Natural killer cell treated with Interleukin-12 subunit alpha and Interleukin-12 subunit beta and Interleukin-15 and Interleukin-18, amount 100 ng/mL, for 72 hours (primary cell): ENCODE data around the gene AK8. TPM values are rescaled to one million over a fixed set of nuclear protein-coding genes. Genes with fewer than 3 reads are reported as not detected.

ENCODE experiments used
- ATAC-seq, 2 donors: fragments of 150-1000 bp; cut with Tn5 transposase in 1 of 2; sonication (Bioruptor Pico), chemical (Tn5 transposase) in 1 of 2; 2 replicates each; pipeline ENCODE4 v1.10.0; 2021
- DNase-seq: peaks from one replicate; pipeline ENCODE4 v3.0.0; 2022; ENCODE audit warnings: low spot score
- H3K27ac Mint-ChIP-seq, 2 donors: 1 replicate in 1 of 2; 2 replicates in 1 of 2; pipeline ENCODE4 v1.8.0; 2022; ENCODE audit warnings: mixed read lengths in 2 of 2, mild to moderate bottlenecking in 1 of 2, moderate library complexity in 1 of 2
- H3K27me3 Mint-ChIP-seq, 2 donors: 1 replicate in 1 of 2; 2 replicates in 1 of 2; pipeline ENCODE4 v1.8.0; 2022; ENCODE audit warnings: mixed read lengths in 2 of 2
- H3K36me3 Mint-ChIP-seq: one replicate; pipeline ENCODE4 v1.8.0; 2022; ENCODE audit warnings: mixed read lengths
- H3K4me1 Mint-ChIP-seq, 2 donors: 1 replicate in 1 of 2; 2 replicates in 1 of 2; pipeline ENCODE4 v1.8.0; 2022; ENCODE audit warnings: low read depth in 2 of 2, mixed read lengths in 2 of 2, mild to moderate bottlenecking in 1 of 2
- H3K4me3 Mint-ChIP-seq: one replicate; pipeline ENCODE4 v1.8.0; 2022; ENCODE audit warnings: mixed read lengths
- H3K9me3 Mint-ChIP-seq: 2 replicates; pipeline ENCODE4 v1.8.0; 2022; ENCODE audit warnings: mixed read lengths
- total RNA-seq, 2 donors: library from RNA; stranded (reverse); gene quantifications; one replicate each; pipeline ENCODE4 v1.2.3, GENCODE V29; 2022

Gene AK8
- total RNA-seq, 2 donors from 2014 or later: not detected

DNA sequence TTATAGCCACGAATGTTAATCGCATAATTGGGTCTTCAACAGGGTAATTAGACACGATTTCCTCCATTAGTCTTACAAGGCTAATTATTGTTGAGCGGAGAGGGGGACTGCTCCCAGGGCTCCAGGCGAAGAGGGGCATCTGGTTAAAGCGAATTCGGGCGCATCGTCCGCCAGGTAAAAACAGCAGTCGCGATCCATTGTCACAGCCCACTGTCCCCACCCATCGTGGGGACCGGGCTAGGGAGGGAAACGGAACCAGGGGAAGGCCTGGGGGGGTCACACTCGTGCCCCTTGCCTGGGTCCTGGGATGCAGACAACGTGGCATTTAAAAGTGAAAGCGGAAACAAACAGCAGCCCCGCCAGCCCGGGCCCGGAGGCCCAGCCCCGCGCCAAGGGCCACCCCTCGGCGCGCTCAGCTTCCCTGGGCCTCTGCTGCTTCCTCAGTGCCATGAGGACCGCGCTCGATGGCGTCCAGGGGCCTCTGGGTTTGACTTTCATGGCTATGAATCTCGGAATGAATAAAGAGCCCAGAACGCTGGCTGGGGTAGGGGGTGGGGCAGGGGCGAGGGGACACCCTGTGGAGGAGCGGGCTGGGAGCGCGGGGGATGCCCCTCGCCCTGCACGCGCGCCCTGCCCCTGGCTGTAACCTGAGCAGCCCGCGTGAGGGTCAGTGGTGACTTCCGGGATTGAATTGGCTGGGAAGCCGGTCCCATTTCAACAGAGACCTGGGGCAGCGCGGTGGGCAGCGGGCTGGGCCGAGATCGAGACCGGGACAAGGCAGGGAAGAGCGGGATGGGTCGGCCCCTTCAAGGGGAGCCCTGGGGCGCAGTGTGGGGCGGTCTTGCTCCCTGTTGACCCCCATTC, 107.9 kb downstream of the AK8 start:
- peaks cover 0 to 2% of the 10 kb centered on the region in 2 donors for H3K27me3 Mint-ChIP-seq
- peaks cover 20 to 21% of the 10 kb centered on the region in 2 donors for H3K4me1 Mint-ChIP-seq
- H3K4me3 Mint-ChIP-seq: peak overlapping the region; percentile 99
- no peaks in the 10 kb centered on the region for H3K36me3 Mint-ChIP-seq
- no peaks in the 10 kb centered on the region for H3K9me3 Mint-ChIP-seq
- ATAC-seq (peak; percentile 83 to 89), DNase-seq (peak; percentile 65)
- peak overlapping the region; percentile 91 to 97 for H3K27ac Mint-ChIP-seq

DNA sequence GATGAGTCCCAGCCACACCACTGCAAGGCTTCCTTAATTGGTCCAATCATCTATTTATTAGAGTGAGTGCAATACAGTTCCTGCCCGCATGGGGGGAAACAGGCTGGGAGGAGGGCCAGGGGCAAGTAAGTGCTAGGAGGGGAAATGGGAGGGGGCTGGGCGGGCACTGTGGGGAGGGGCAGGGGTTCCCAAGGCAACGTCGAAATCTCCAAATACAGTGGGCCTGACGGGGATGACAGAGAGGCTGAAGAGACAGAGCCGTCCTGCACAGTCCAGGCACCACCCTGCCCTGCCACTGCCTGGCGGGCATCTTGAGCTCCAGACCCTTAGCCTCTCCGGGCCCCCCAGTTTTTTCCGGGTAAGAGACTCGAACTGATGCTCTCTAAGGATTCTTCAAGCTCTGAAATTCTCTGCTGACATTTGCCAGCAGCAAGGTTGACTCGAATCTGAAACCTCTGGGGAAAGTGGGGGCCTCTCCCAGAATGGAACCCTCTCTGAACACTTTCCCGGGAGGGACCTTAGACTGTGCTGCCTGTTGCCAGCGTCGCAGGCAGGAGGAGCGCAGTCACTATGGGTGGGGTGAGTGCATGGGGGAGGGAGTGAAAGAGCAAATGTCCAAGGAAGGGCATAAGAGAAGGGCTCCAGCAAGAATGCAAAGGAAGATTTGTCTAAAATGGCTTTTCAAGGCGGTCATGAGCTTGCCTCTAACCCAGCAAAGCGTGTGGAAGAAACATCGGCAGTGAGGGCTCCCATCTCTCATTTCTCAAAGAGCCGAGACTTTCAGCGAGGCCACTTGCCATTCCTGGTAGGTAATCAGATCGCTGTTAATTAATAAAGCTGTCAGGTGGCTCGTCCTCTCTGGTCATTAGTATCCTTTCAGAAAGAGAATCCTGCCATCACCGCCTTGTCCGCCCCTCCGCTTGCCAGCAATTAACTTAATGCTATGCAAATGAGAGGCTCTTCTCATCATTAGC, 108.9 kb downstream of the AK8 start:
- Mint-ChIP-seq H3K9me3 (no peaks in the 10 kb centered on the region), H3K27me3 (peaks cover 0 to 5% of the 10 kb centered on the region in 2 donors), H3K4me3 (peak overlapping the region; percentile 99), H3K4me1 (peaks cover 20 to 21% of the 10 kb centered on the region in 2 donors), H3K36me3 (no peaks in the 10 kb centered on the region), H3K27ac (peak overlapping the region; percentile 91 to 97)
- ATAC-seq: peak; percentile 73 to 76
- DNase-seq: no peak

DNA sequence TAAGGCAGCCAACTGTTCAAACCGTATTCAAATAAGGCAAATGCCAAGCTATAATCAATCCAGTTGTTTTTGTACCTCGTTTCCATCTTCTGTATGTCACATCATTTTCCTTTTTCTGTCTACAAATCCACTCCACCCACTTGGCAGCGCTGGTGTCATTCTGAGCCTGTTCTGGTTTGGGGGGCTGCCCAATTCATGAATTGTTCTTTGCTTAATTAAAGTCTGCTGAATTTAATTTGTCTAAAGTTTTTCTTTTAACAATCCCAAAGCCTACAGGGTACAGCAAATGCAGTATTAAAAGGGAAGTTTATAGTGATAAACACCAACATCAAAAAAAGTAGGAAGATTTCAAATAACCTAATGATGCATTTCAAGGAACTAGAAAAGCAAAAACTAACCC, 114.5 kb downstream of the AK8 start:
- H3K9me3 Mint-ChIP-seq: no peaks in the 10 kb centered on the region
- DNase-seq (no peak), ATAC-seq (no peak)
- H3K4me3 Mint-ChIP-seq: no peak overlapping the region
- H3K27ac Mint-ChIP-seq: no peak overlapping the region
- H3K27me3 Mint-ChIP-seq: peaks cover 20 to 37% of the 10 kb centered on the region in 2 donors
- H3K36me3 Mint-ChIP-seq: no peaks in the 10 kb centered on the region
- H3K4me1 Mint-ChIP-seq: peaks cover 4 to 5% of the 10 kb centered on the region in 2 donors

DNA sequence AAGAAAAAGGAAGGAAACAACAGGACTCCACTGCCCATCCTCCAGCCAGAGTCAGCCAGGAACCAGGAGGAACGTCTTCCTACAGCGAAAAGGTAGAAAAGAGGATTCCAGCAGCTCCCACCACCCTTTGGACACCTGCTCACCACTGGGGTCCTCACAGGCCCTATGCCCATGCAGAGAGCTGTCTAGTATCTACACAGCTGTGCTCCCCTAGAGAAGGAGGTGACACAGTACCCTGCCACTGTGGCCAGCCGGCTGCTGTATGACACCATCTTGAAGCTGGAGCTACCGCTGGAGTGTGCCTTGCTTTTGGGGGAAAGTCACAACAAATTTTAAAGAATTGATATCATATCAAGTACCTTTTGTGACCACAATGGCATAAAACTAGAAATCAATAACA, 115.2 kb downstream of the AK8 start:
- Mint-ChIP-seq H3K27me3 (peaks cover 20 to 37% of the 10 kb centered on the region in 2 donors), H3K9me3 (no peaks in the 10 kb centered on the region), H3K4me1 (peaks cover 4 to 5% of the 10 kb centered on the region in 2 donors), H3K36me3 (no peaks in the 10 kb centered on the region), H3K4me3 (no peak overlapping the region), H3K27ac (no peak overlapping the region)
- DNase-seq (no peak), ATAC-seq (peak in 1 of 2 donors; percentile 55)

DNA sequence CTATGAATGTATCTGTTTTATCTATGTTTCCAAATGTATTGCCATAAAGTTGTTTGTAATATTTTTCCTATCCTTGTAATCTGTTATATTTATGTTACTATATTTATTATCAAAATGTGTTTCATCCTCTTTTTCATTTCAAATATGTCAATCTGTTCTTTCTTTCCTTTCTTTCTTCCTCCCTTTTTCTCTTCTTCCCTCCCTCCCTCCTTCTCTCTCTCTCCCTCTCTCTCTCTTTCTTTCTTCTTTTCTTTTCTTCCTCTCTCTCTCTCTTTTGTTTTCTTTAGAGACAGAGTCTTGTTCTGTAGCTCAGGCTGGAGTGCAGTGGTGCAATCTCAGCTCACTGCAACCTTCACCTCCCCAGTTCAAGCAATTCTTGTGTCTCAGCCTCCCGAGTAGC, 116.5 kb downstream of the AK8 start:
- H3K4me1 Mint-ChIP-seq: no peaks in the 10 kb centered on the region
- H3K27me3 Mint-ChIP-seq: peaks cover 23 to 37% of the 10 kb centered on the region in 2 donors
- no peak overlapping the region for H3K4me3 Mint-ChIP-seq
- ATAC-seq (no peak), DNase-seq (no peak)
- H3K36me3 Mint-ChIP-seq: no peaks in the 10 kb centered on the region
- H3K27ac Mint-ChIP-seq: no peak overlapping the region
- no peaks in the 10 kb centered on the region for H3K9me3 Mint-ChIP-seq

DNA sequence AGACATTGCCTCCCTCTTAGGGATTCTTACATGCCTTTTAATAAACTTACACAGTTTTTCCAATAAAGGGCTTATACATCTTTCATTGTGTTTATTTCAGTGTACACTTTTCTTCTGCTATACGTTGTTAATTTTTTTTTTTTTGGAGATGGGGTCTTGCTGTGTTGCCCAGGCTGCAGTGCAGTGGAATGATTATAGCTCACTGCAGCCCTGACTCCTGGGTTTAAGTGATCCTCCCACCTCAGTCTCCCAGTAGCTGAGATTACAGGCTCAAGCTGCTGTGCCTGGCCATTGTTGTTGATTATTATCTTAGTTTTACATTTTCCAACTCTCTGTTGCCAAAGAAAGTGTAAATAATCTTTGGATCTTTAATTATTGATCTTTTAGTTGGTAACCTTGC, 118.0 kb downstream of the AK8 start:
- ATAC-seq (no peak), DNase-seq (no peak)
- Mint-ChIP-seq H3K4me3 (no peak overlapping the region), H3K27ac (no peak overlapping the region), H3K9me3 (no peaks in the 10 kb centered on the region), H3K27me3 (peaks cover 23 to 37% of the 10 kb centered on the region in 2 donors), H3K36me3 (no peaks in the 10 kb centered on the region), H3K4me1 (no peaks in the 10 kb centered on the region)

DNA sequence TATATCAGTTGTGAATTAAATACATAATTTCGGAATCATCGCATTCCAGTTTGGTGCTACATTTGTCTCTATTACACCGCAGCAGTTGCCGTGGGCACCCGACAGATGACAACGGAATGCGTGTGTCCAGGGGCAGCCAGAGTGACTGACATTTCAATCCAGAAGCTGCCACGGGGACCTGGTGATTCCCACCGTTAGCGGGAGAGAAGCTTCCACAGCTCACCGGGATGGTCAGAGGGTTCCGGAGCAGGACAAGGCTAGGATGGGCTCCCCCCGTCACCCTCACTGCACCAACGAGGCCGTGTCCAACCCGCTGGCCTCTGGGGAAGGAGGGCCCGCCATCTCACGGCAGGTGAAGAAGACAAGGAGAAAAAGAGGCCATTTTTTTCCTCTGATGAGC, 121.1 kb downstream of the AK8 start:
- Mint-ChIP-seq H3K4me1 (no peaks in the 10 kb centered on the region), H3K27me3 (peaks cover 18 to 25% of the 10 kb centered on the region in 2 donors), H3K4me3 (no peak overlapping the region), H3K27ac (no peak overlapping the region), H3K36me3 (no peaks in the 10 kb centered on the region), H3K9me3 (no peaks in the 10 kb centered on the region)
- DNase-seq (no peak), ATAC-seq (no peak)

DNA sequence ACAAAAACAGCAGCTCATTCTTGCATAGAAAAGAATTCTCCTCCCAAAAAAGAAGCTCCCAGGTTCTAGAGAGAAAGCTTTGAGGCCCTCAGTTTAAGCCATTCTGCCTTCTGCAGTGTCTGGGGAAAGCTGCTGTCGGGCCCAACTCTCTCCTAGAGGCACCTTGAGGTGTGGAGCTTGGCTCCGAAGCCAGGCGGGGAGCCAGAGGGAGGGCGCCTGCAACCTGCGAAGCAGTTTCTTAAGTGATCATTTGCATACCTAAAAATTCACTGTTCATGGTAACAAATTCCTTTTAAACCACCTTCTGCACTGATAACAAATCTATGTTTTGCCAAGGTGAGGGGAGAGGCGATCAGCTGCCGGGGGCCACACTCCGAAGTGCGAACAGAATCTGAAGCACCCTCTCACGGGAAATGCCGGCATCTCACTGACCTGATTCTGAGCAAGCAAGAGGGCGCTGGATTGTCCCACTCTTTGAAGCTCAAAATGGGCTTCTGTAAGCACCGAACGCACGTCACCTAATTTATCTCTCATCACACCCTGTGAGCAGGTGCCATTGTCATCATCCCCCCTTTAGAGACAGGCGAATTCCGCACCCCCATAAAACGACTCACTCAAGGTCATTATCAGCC, 121.8 kb downstream of the AK8 start:
- ATAC-seq: no peak
- Mint-ChIP-seq H3K9me3 (no peaks in the 10 kb centered on the region), H3K27ac (no peak overlapping the region), H3K27me3 (peaks cover 14 to 19% of the 10 kb centered on the region in 2 donors), H3K4me1 (no peaks in the 10 kb centered on the region), H3K36me3 (no peaks in the 10 kb centered on the region), H3K4me3 (no peak overlapping the region)
- no peak for DNase-seq

DNA sequence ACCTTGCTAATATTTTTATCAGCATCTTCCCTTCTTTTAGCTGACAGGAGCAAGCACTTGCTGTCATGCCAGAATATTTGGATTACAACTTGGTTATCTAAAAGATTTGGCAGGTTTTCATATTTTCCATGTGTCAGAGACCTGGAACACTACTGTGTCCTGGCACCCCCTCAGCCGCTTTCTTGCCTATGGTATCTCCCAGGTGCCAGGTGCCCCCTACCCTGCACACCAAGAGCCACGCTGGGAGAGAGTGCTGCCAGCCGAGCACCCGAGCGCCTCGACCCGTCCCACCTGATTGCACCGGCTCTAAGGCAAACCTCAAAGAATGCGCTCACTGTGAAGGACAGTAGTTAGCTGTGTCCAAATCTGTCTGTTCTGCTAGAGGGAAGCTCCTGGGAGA, 123.0 kb downstream of the AK8 start:
- no peak for ATAC-seq
- Mint-ChIP-seq H3K9me3 (no peaks in the 10 kb centered on the region), H3K4me1 (no peaks in the 10 kb centered on the region), H3K4me3 (no peak overlapping the region), H3K27ac (no peak overlapping the region), H3K36me3 (no peaks in the 10 kb centered on the region), H3K27me3 (peaks cover 12 to 17% of the 10 kb centered on the region in 2 donors)
- no peak for DNase-seq

DNA sequence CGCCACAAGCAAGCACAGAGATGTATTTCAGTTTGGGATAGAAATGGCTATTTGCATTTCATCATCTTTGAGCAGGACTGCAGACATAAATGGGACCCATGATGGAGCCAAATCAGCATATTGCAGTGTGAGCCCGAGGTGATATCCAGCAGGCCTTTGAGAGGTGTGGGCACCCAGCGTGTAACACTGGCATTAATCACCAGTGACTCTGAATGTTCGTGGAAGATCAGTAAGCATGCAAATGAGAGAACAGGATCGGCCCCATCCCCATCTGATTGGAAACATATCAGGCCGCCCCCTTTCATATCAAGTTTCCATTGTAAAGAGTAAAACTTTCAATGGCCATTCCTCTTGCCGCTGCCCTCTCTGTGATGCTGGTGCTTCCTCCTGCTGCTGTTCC, 123.8 kb downstream of the AK8 start:
- H3K27me3 Mint-ChIP-seq: peaks cover 6 to 9% of the 10 kb centered on the region in 2 donors
- no peak for ATAC-seq
- no peaks in the 10 kb centered on the region for H3K9me3 Mint-ChIP-seq
- no peak for DNase-seq
- H3K4me1 Mint-ChIP-seq: no peaks in the 10 kb centered on the region
- no peaks in the 10 kb centered on the region for H3K36me3 Mint-ChIP-seq
- no peak overlapping the region for H3K4me3 Mint-ChIP-seq
- no peak overlapping the region for H3K27ac Mint-ChIP-seq

DNA sequence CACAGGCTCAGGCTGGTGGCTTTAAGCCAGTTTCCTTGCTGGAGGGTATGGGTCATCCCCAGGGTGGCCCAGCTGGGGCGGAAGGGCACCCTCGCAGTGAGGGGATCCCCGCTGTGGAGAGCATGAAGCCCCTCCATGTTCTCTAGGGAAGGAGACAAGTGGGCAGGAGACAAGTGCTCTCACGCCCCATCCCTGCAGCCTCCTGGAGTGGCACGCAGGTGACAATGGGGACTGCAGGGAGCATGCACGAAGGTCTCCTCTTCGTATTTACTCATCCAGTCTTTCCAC, 124.5 kb downstream of the AK8 start:
- Mint-ChIP-seq H3K27me3 (peaks cover 6% of the 10 kb centered on the region in 2 donors), H3K36me3 (no peaks in the 10 kb centered on the region), H3K27ac (no peak overlapping the region), H3K9me3 (no peaks in the 10 kb centered on the region), H3K4me1 (no peaks in the 10 kb centered on the region), H3K4me3 (no peak overlapping the region)
- ATAC-seq: peak; percentile 25 to 37
- no peak for DNase-seq

DNA sequence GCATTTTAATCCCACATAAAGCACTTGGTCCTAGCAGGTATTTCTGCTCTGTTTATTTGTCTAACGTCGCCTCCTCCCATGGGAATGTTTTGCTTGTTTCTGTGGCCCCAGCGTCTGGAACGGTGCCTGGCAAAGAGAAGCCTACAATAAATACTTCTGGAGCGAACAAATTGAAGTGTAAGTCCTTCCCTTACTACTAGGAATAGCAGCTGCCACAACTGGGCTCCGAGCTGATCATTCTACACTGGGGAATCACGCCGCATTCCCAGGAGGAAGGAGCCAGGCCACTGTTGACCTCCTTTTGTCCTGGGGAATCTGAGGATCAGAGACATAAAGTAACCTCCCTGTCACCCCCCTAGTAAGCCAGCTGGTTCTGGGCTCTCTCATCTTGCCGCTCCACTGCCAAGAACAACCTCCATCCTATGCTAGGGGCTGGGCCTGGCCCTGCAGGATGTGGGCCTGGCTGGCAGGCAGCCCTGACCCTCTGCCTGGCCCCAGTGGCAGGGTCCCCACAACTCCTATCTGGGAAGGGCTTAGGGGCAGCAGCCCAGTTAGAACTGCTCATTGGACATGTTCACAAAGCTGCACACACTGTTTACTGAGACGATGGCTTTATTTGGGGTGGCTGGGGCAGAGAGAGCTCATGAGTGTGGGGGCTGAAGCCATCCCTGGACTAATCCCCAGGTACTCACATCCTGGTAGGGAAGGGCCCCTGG, 125.0 kb downstream of the AK8 start:
- no peaks in the 10 kb centered on the region for H3K9me3 Mint-ChIP-seq
- ATAC-seq: peak in 1 of 2 donors; percentile 40
- no peak overlapping the region for H3K27ac Mint-ChIP-seq
- H3K4me3 Mint-ChIP-seq: no peak overlapping the region
- H3K27me3 Mint-ChIP-seq: peaks cover 6% of the 10 kb centered on the region in 2 donors
- H3K4me1 Mint-ChIP-seq: no peaks in the 10 kb centered on the region
- H3K36me3 Mint-ChIP-seq: no peaks in the 10 kb centered on the region
- DNase-seq: no peak

DNA sequence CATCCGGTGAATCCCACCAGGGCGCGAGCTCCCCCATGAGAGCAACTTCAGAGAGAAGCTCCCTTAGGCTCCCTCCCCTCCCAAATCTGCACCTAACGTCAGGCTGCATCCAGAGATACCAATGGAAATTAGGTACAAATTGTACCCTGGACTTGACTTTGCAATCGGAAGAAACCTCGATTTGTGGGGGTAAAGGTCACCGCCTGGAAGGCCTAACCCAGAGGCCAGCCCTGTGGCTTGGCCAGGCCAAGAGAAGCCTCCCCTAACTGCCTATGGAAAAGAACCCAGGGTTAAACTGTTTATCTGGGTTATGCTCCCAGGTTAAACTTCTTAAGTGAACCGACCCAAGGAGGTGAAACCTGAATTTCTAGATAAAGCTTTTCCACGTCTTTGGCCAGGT, 127.4 kb downstream of the AK8 start:
- H3K4me3 Mint-ChIP-seq: no peak overlapping the region
- DNase-seq (no peak), ATAC-seq (no peak)
- H3K4me1 Mint-ChIP-seq: peaks cover 0 to 2% of the 10 kb centered on the region in 2 donors
- no peaks in the 10 kb centered on the region for H3K36me3 Mint-ChIP-seq
- H3K27ac Mint-ChIP-seq: no peak overlapping the region
- H3K27me3 Mint-ChIP-seq: peaks cover 7 to 17% of the 10 kb centered on the region in 2 donors
- H3K9me3 Mint-ChIP-seq: no peaks in the 10 kb centered on the region
